ENCODE measurements around the gene TMIGD1.
A peak's percentile ranks its signal among the peaks of the same experiment; 100 is the strongest.
"Not testable (repeated sequence)": the region's sequence is repeated elsewhere in the genome, so short reads cannot be mapped to it uniquely, and the experiment has no call there.

Gene TMIGD1

DNA sequence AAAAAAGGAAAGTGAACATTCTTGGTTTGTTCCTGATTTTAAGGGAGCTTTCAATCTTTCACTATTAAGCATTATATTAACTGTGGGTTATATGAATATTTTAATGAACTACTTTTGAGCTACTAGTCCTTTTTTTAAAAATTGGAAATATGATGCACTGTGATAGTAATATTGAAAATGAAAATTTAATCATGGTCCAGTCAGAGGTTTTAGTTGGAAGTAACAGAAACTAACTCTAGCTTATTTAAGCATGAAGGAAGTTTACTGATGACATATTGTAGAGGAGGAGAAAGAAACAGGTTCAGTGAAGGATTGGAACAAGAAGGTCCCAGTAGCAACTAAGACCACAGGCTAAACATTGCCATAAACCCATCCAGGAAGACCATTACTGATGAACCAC, 20.8 kb upstream of the TMIGD1 start:
- Histone ChIP-seq H2BK12ac (ENCODE audit: low read length in 2 of 2) (no peak overlapping the region), H3K9me3 (ENCODE audit: control insufficient read depth, low read length) (peaks cover 2% of the 10 kb centered on the region), H3K4ac (ENCODE audit: low read depth in 1 of 2, low read length in 2 of 2) (no peak overlapping the region), H3K14ac (ENCODE audit: low read length in 2 of 2) (no peak overlapping the region), H4K8ac (ENCODE audit: low read length) (no peak overlapping the region), H2BK15ac (ENCODE audit: low read depth, poor library complexity, severe bottlenecking) (no peak overlapping the region), H2BK120ac (ENCODE audit: low read depth, low read length) (no peak overlapping the region), H3K4me3 (ENCODE audit: insufficient read depth in 1 of 2, low read depth in 1 of 2, low read length in 2 of 2) (no peak overlapping the region), H3K18ac (ENCODE audit: low read depth in 1 of 2, low read length in 2 of 2) (no peak overlapping the region), H3K9ac (ENCODE audit: low read length) (no peak overlapping the region), H3K36me3 (ENCODE audit: control insufficient read depth in 1 of 2, insufficient read depth in 2 of 2, low read depth in 1 of 2, low read length in 2 of 2) (no peaks in the 10 kb centered on the region), H3K23ac (ENCODE audit: low read length in 2 of 2) (no peak overlapping the region), H3K27ac (ENCODE audit: low read length, poor library complexity, severe bottlenecking) (no peak overlapping the region), H3K27me3 (ENCODE audit: control insufficient read depth in 1 of 2, insufficient read depth in 1 of 2, low read length in 2 of 2) (no peaks in the 10 kb centered on the region), H3K79me1 (replicated peaks; ENCODE audit: low read length, poor library complexity, severe bottlenecking) (no peaks in the 10 kb centered on the region), H3K4me1 (ENCODE audit: control insufficient read depth, insufficient read depth, low read depth, low read length) (peaks cover 3% of the 10 kb centered on the region), H3K4me2 (ENCODE audit: low read length, poor library complexity, severe bottlenecking) (no peak overlapping the region), H2AK5ac (ENCODE audit: low read length, severe bottlenecking) (no peak overlapping the region), H4K91ac (ENCODE audit: low read length) (no peak overlapping the region), H2AFZ (ENCODE audit: low read depth, low read length) (no peak overlapping the region), H2BK5ac (ENCODE audit: low read depth, low read length, poor library complexity, severe bottlenecking) (no peak overlapping the region)
- no peak for DNase-seq

- DNase-seq = no peak
- Histone ChIP-seq H3K4me2 (ENCODE audit: low read length, poor library complexity, severe bottlenecking) (no peak overlapping the region), H3K27me3 (ENCODE audit: control insufficient read depth in 1 of 2, insufficient read depth in 1 of 2, low read length in 2 of 2) (no peaks in the 10 kb centered on the region), H3K36me3 (ENCODE audit: control insufficient read depth in 1 of 2, insufficient read depth in 2 of 2, low read depth in 1 of 2, low read length in 2 of 2) (no peaks in the 10 kb centered on the region), H2AK5ac (ENCODE audit: low read length, severe bottlenecking) (no peak overlapping the region), H3K79me1 (replicated peaks; ENCODE audit: low read length, poor library complexity, severe bottlenecking) (no peaks in the 10 kb centered on the region), H4K91ac (ENCODE audit: low read length) (no peak overlapping the region), H2BK12ac (ENCODE audit: low read length in 2 of 2) (no peak overlapping the region), H3K9me3 (ENCODE audit: control insufficient read depth, low read length) (peaks cover 2% of the 10 kb centered on the region), H3K14ac (ENCODE audit: low read length in 2 of 2) (no peak overlapping the region), H3K23ac (ENCODE audit: low read length in 2 of 2) (no peak overlapping the region), H3K4ac (ENCODE audit: low read depth in 1 of 2, low read length in 2 of 2) (no peak overlapping the region), H3K18ac (ENCODE audit: low read depth in 1 of 2, low read length in 2 of 2) (peak overlapping the region in 1 of 2 experiments; percentile 21), H3K27ac (ENCODE audit: low read length, poor library complexity, severe bottlenecking) (no peak overlapping the region), H2AFZ (ENCODE audit: low read depth, low read length) (no peak overlapping the region), H4K8ac (ENCODE audit: low read length) (no peak overlapping the region), H2BK15ac (ENCODE audit: low read depth, poor library complexity, severe bottlenecking) (no peak overlapping the region), H2BK5ac (ENCODE audit: low read depth, low read length, poor library complexity, severe bottlenecking) (no peak overlapping the region), H3K4me1 (ENCODE audit: control insufficient read depth, insufficient read depth, low read depth, low read length) (peaks cover 3% of the 10 kb centered on the region), H3K4me3 (ENCODE audit: insufficient read depth in 1 of 2, low read depth in 1 of 2, low read length in 2 of 2) (no peak overlapping the region), H2BK120ac (ENCODE audit: low read depth, low read length) (no peak overlapping the region), H3K9ac (ENCODE audit: low read length) (no peak overlapping the region)
- WGBS = 73% methylated on average over 2 of the region's 2 CpGs
Measured at GRCh38 chr17:30352240-30352814, 18.5 kb upstream of the TMIGD1 start.

GRCh38 chr17:30351735-30352134, 17.9 kb upstream of the TMIGD1 start:
- Histone ChIP-seq H2BK12ac (ENCODE audit: low read length in 2 of 2) (no peak overlapping the region), H3K27me3 (ENCODE audit: control insufficient read depth in 1 of 2, insufficient read depth in 1 of 2, low read length in 2 of 2) (no peaks in the 10 kb centered on the region), H3K27ac (ENCODE audit: low read length, poor library complexity, severe bottlenecking) (no peak overlapping the region), H2BK120ac (ENCODE audit: low read depth, low read length) (no peak overlapping the region), H2AFZ (ENCODE audit: low read depth, low read length) (no peak overlapping the region), H3K79me1 (replicated peaks; ENCODE audit: low read length, poor library complexity, severe bottlenecking) (no peaks in the 10 kb centered on the region), H3K14ac (ENCODE audit: low read length in 2 of 2) (no peak overlapping the region), H3K4me2 (ENCODE audit: low read length, poor library complexity, severe bottlenecking) (no peak overlapping the region), H2BK5ac (ENCODE audit: low read depth, low read length, poor library complexity, severe bottlenecking) (no peak overlapping the region), H3K9ac (ENCODE audit: low read length) (no peak overlapping the region), H3K4me3 (ENCODE audit: insufficient read depth in 1 of 2, low read depth in 1 of 2, low read length in 2 of 2) (no peak overlapping the region), H2AK5ac (ENCODE audit: low read length, severe bottlenecking) (no peak overlapping the region), H2BK15ac (ENCODE audit: low read depth, poor library complexity, severe bottlenecking) (no peak overlapping the region), H4K8ac (ENCODE audit: low read length) (no peak overlapping the region), H3K18ac (ENCODE audit: low read depth in 1 of 2, low read length in 2 of 2) (no peak overlapping the region), H3K9me3 (ENCODE audit: control insufficient read depth, low read length) (peaks cover 2% of the 10 kb centered on the region), H4K91ac (ENCODE audit: low read length) (no peak overlapping the region), H3K4ac (ENCODE audit: low read depth in 1 of 2, low read length in 2 of 2) (no peak overlapping the region), H3K36me3 (ENCODE audit: control insufficient read depth in 1 of 2, insufficient read depth in 2 of 2, low read depth in 1 of 2, low read length in 2 of 2) (no peaks in the 10 kb centered on the region), H3K23ac (ENCODE audit: low read length in 2 of 2) (no peak overlapping the region), H3K4me1 (ENCODE audit: control insufficient read depth, insufficient read depth, low read depth, low read length) (peaks cover 3% of the 10 kb centered on the region)
- WGBS = 100% methylated on average over 2 of the region's 2 CpGs
- no peak for DNase-seq

DNA sequence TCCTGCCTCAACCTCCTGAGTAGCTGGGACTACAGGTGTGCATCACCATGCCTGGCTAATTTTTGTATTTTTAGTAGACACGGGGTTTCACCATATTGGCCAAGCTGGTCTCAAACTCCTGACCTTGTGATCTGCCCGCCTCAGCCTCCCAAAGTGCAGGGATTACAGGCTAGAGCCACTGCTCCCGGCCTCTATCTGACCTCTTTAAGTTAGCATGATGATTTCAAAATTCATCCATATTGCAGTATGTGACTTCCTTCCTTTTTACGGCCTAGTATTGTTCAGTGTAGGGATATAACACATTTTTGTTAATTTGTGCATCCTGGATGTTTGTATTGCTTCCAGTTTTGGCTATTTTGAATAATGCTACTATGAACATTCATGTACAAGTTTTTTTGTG, 17.4 kb upstream of the TMIGD1 start:
- not testable (repeated sequence) for H3K79me1 ChIP-seq (replicated peaks; ENCODE audit: low read length, poor library complexity, severe bottlenecking); H2BK5ac ChIP-seq (ENCODE audit: low read depth, low read length, poor library complexity, severe bottlenecking); H2AFZ ChIP-seq (ENCODE audit: low read depth, low read length); H3K4ac ChIP-seq (ENCODE audit: low read depth in 1 of 2, low read length in 2 of 2); H3K9ac ChIP-seq (ENCODE audit: low read length); H3K23ac ChIP-seq (ENCODE audit: low read length in 2 of 2); H3K9me3 ChIP-seq (ENCODE audit: control insufficient read depth, low read length); H2AK5ac ChIP-seq (ENCODE audit: low read length, severe bottlenecking); H2BK12ac ChIP-seq (ENCODE audit: low read length in 2 of 2); H3K4me3 ChIP-seq (ENCODE audit: insufficient read depth in 1 of 2, low read depth in 1 of 2, low read length in 2 of 2); H3K14ac ChIP-seq (ENCODE audit: low read length in 2 of 2); H3K36me3 ChIP-seq (ENCODE audit: control insufficient read depth in 1 of 2, insufficient read depth in 2 of 2, low read depth in 1 of 2, low read length in 2 of 2); H3K27ac ChIP-seq (ENCODE audit: low read length, poor library complexity, severe bottlenecking); H2BK120ac ChIP-seq (ENCODE audit: low read depth, low read length); DNase-seq; H3K18ac ChIP-seq (ENCODE audit: low read depth in 1 of 2, low read length in 2 of 2); H3K4me2 ChIP-seq (ENCODE audit: low read length, poor library complexity, severe bottlenecking); H3K4me1 ChIP-seq (ENCODE audit: control insufficient read depth, insufficient read depth, low read depth, low read length); H4K8ac ChIP-seq (ENCODE audit: low read length); H4K91ac ChIP-seq (ENCODE audit: low read length); H2BK15ac ChIP-seq (ENCODE audit: low read depth, poor library complexity, severe bottlenecking); H3K27me3 ChIP-seq (ENCODE audit: control insufficient read depth in 1 of 2, insufficient read depth in 1 of 2, low read length in 2 of 2)
- WGBS = 95% methylated on average over 4 of the region's 4 CpGs

All from mesenchymal stem cell (in vitro differentiated cells and primary cell).